ENCODE measurements around the gene UNC119B. TPM values are rescaled to one million over a fixed set of nuclear protein-coding genes. Genes with fewer than 3 reads are reported as not detected.

The UNC119B gene
- total RNA-seq, 4 donors from 2014 or later = 9.8 to 25.4 (median 21.5) TPM

DNA sequence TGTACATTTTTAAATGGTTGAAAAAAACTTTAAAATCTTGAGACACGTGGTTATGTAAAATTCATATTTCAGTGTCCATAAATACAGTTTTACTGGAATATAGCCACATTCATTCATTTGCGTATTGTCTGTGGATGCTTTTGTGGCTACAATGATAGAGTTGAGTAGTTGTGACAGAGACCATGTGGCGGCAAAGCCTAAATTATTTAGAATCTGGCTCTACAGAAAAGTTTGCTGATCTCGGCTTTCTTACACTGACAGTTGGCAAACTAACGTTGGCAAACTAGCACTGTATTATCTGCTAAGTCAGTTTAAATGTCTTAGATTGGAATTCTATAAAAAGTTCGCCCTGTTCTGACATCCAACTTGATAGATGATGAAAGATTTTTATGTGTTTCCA lies 2.4 kb downstream of the UNC119B start:
- H3K36me3 ChIP-seq = peaks cover 0 to 8% (median 0%) of the 10 kb centered on the region in 4 donors
- H3K27me3 ChIP-seq = no peaks in the 10 kb centered on the region
- peaks cover 7 to 29% (median 18%) of the 10 kb centered on the region in 4 donors for H3K4me1 ChIP-seq
- in situ Hi-C loops (cut with MboI; ENCODE audit: low pct_ligation_motif_present in 1 of 4, low pct_unique_long_range_greater_than_20kb in 1 of 4, low sequenced_read_pairs in 3 of 4) = loop anchor here in 3 of 4 donors (5.0 to 10.0 kb wide), 4 partner anchors 65 to 128 kb away; partner anchors contain the start of genes CABP1 (in 2 of the 3) and POP5 (in 1 of the 3)
- TF ChIP-seq POLR2AphosphoS5 (IDR thresholded peaks at IDR 0.05) (no peak), POLR2A (IDR thresholded peaks at IDR 0.05) (no peak), EP300 (IDR thresholded peaks at IDR 0.05; ENCODE audit: low read depth) (no peak), CTCF (IDR thresholded peaks at IDR 0.05) (no peak)
- WGBS, 2 donors (ENCODE audit: low coverage in 1 of 2) = 64 to 83% methylated on average over 4 to 6 of the region's 6 CpGs
- H3K9me3 ChIP-seq = no peaks in the 10 kb centered on the region
- intact Hi-C loops (cut with DNase I; ENCODE audit: low total_unique reads) = loop anchor here (5.0 to 10.0 kb wide), 2 partner anchors 65 to 128 kb away; partner anchors contain the start of gene POP5
- no peak overlapping the region for H3K4me3 ChIP-seq
- H3K27ac ChIP-seq = no peak overlapping the region
- DNase-seq = no peak

- peaks cover 0 to 17% (median 0%) of the 10 kb centered on the region in 4 donors for H3K36me3 ChIP-seq
- peak; percentile 72 for DNase-seq
- no peaks in the 10 kb centered on the region for H3K27me3 ChIP-seq
- H3K27ac ChIP-seq = peak overlapping the region in 1 of 4 donors; percentile 3
- intact Hi-C loops (cut with DNase I; ENCODE audit: low total_unique reads) = loop anchor here (5.0 to 10.0 kb wide), 2 partner anchors 67 to 129 kb away; partner anchors contain the start of gene POP5
- in situ Hi-C loops (cut with MboI; ENCODE audit: low pct_ligation_motif_present in 1 of 4, low pct_unique_long_range_greater_than_20kb in 1 of 4, low sequenced_read_pairs in 3 of 4) = loop anchor here in 3 of 4 donors (5.0 to 10.0 kb wide), 4 partner anchors 67 to 129 kb away; partner anchors contain the start of genes CABP1 (in 2 of the 3) and POP5 (in 1 of the 3)
- WGBS, 2 donors (ENCODE audit: low coverage in 1 of 2) = 11 to 24% methylated on average over 2 to 4 of the region's 4 CpGs
- no peaks in the 10 kb centered on the region for H3K9me3 ChIP-seq
- TF ChIP-seq EP300 (IDR thresholded peaks at IDR 0.05; ENCODE audit: low read depth) (no peak), POLR2A (IDR thresholded peaks at IDR 0.05) (no peak), CTCF (IDR thresholded peaks at IDR 0.05) (peak; percentile 79 to 88 (median 81))
- peaks cover 7 to 39% (median 22%) of the 10 kb centered on the region in 4 donors for H3K4me1 ChIP-seq
- no peak overlapping the region for H3K4me3 ChIP-seq
These were observed 3.7 kb downstream of the UNC119B start for GRCh38 chr12:120713861-120714482.

- Histone ChIP-seq H3K4me3 (no peak overlapping the region), H3K36me3 (peaks cover 0 to 41% (median 2%) of the 10 kb centered on the region in 4 donors), H3K4me1 (peaks cover 5 to 37% (median 22%) of the 10 kb centered on the region in 4 donors), H3K27me3 (no peaks in the 10 kb centered on the region), H3K27ac (peak overlapping the region; percentile 68 to 77 (median 72)), H3K9me3 (no peaks in the 10 kb centered on the region)
- 81% methylated on average over 9 of the region's 9 CpGs; no CpG with 5 or more reads in 1 of the 2 donors for WGBS, 2 donors (ENCODE audit: low coverage in 1 of 2)
- in situ Hi-C loops (cut with MboI; ENCODE audit: low pct_ligation_motif_present in 1 of 4, low pct_unique_long_range_greater_than_20kb in 1 of 4, low sequenced_read_pairs in 3 of 4) = loop anchor here in 2 of 4 donors (10.0 kb wide), 2 partner anchors 73 to 133 kb away; partner anchors contain the start of genes CABP1 (in 2 of the 2) and POP5 (in 1 of the 2)
- TF ChIP-seq CTCF (IDR thresholded peaks at IDR 0.05) (no peak), EP300 (IDR thresholded peaks at IDR 0.05; ENCODE audit: low read depth) (no peak), POLR2AphosphoS5 (IDR thresholded peaks at IDR 0.05) (no peak)
- DNase-seq = no peak
- intact Hi-C loops (cut with DNase I; ENCODE audit: low total_unique reads) = loop anchor here (10.0 kb wide), 1 partner anchor 133 kb away; the partner anchor contains the start of gene POP5
These were observed 7.8 kb downstream of the UNC119B start for GRCh38 chr12:120718055-120718454.

- Histone ChIP-seq H3K36me3 (peaks cover 0 to 42% (median 3%) of the 10 kb centered on the region in 4 donors), H3K4me1 (peaks cover 5 to 34% (median 22%) of the 10 kb centered on the region in 4 donors), H3K27ac (peak overlapping the region; percentile 68 to 77 (median 72)), H3K27me3 (no peaks in the 10 kb centered on the region), H3K4me3 (no peak overlapping the region), H3K9me3 (no peaks in the 10 kb centered on the region)
- TF ChIP-seq EP300 (IDR thresholded peaks at IDR 0.05; ENCODE audit: low read depth) (no peak), CTCF (IDR thresholded peaks at IDR 0.05) (no peak), POLR2AphosphoS5 (IDR thresholded peaks at IDR 0.05) (no peak), POLR2A (IDR thresholded peaks at IDR 0.05) (no peak)
- in situ Hi-C loops (cut with MboI; ENCODE audit: low pct_ligation_motif_present in 1 of 4, low pct_unique_long_range_greater_than_20kb in 1 of 4, low sequenced_read_pairs in 3 of 4) (loop anchor here in 2 of 4 donors (10.0 kb wide), 2 partner anchors 74 to 134 kb away; partner anchors contain the start of genes CABP1 (in 2 of the 2) and POP5 (in 1 of the 2)), intact Hi-C loops (cut with DNase I; ENCODE audit: low total_unique reads) (loop anchor here (10.0 kb wide), 1 partner anchor 134 kb away; the partner anchor contains the start of gene POP5)
- DNase-seq = no peak
- 45 to 62% methylated on average over 2 of the region's 2 CpGs for WGBS, 2 donors (ENCODE audit: low coverage in 1 of 2)
These were observed 8.8 kb downstream of the UNC119B start for GRCh38 chr12:120719072-120719471.
